T-cell (primary cell): ENCODE results near the gene OR2A42. TPM values are rescaled to one million over a fixed set of nuclear protein-coding genes. Genes with fewer than 3 reads are reported as not detected.
"Not testable (repeated sequence)": the region's sequence is repeated elsewhere in the genome, so short reads cannot be mapped to it uniquely, and the experiment has no call there.

Experiments
- ATAC-seq, 4 experiments: fragments of 200-7000 bp in 3 of 4; fragments of 150-1000 bp in 1 of 4; cut with Tn5 transposase; replicated peaks in 1 of 4; 1 replicate in 3 of 4; 2 replicates in 1 of 4; pipeline ENCODE4 v1.10.0; 2021; ENCODE audit warnings: moderate library complexity in 3 of 4, mild to moderate bottlenecking in 2 of 4, moderate number of reproducible peaks in 1 of 4
- CTCF ChIA-PET, 2 donors: fragments of 300-600 bp; sonication (Branson Sonifier 250); formaldehyde crosslinking; loops; one replicate each; lab custom pipeline; 2022; ENCODE audit warnings: antibody characterized with exemption in 2 of 2; lab: Charles Lee
- POLR2A ChIA-PET, 2 donors: fragments of 300-600 bp; sonication (Branson Sonifier 250); formaldehyde crosslinking; loops; one replicate each; lab custom pipeline; 2022; ENCODE audit warnings: antibody characterized with exemption in 2 of 2; lab: Charles Lee
- DNase-seq, 35 experiments: peaks; one replicate each; pipeline versions ENCODE4 v3.0.0 to v3.0.0-alpha.2; 2013 to 2023
- H3K27ac ChIP-seq: one replicate; pipeline ENCODE4 v1.5.1; 2013; ENCODE audit warnings: low read length
- H3K27me3 ChIP-seq, 2 experiments: replicated peaks in 1 of 2; 1 replicate in 1 of 2; 2 replicates in 1 of 2; pipeline versions ENCODE4 v1.6.1 to v1.7.0; 2013; ENCODE audit warnings: low read length in 1 of 2, mixed read lengths in 1 of 2; ENCODE audit not compliant: control insufficient read depth in 2 of 2, insufficient read depth in 2 of 2; ENCODE audit errors: extremely low read depth in 1 of 2
- H3K36me3 ChIP-seq, 2 donors: 1 replicate in 1 of 2; 2 replicates in 1 of 2; pipeline versions ENCODE4 v1.6.1 to v1.7.0; 2013; ENCODE audit warnings: low read length in 1 of 2; ENCODE audit not compliant: control insufficient read depth in 2 of 2, insufficient read depth in 1 of 2; ENCODE audit errors: extremely low read depth in 1 of 2
- H3K4me1 ChIP-seq, 2 experiments: 1 replicate in 1 of 2; 2 replicates in 1 of 2; pipeline versions ENCODE4 v1.6.1 to v1.7.0; 2013; ENCODE audit warnings: low read length in 2 of 2, mixed read lengths in 1 of 2; ENCODE audit not compliant: insufficient read depth in 2 of 2, control insufficient read depth in 1 of 2; ENCODE audit errors: extremely low read depth in 1 of 2
- H3K4me3 ChIP-seq, 2 donors: 1 replicate in 1 of 2; 2 replicates in 1 of 2; pipeline versions ENCODE4 v1.5.1 to v1.7.0; 2013; ENCODE audit warnings: mild to moderate bottlenecking in 2 of 2, low read length in 1 of 2, moderate library complexity in 1 of 2; ENCODE audit not compliant: control insufficient read depth in 1 of 2; ENCODE audit errors: extremely low read depth in 1 of 2
- H3K9me3 ChIP-seq: 2 replicates; pipeline ENCODE4 v1.7.0; 2013
- H3K27ac Mint-ChIP-seq, 2 donors: one replicate each; pipeline ENCODE4 v1.8.0; 2020 to 2021; ENCODE audit warnings: mild to moderate bottlenecking in 2 of 2, mixed read lengths in 2 of 2
- H3K27me3 Mint-ChIP-seq, 2 donors: one replicate each; pipeline ENCODE4 v1.8.0; 2021 to 2022; ENCODE audit warnings: mixed read lengths in 2 of 2
- H3K36me3 Mint-ChIP-seq: one replicate; pipeline ENCODE4 v1.8.0; 2021; ENCODE audit warnings: mixed read lengths
- H3K4me1 Mint-ChIP-seq, 3 donors: one replicate each; pipeline ENCODE4 v1.8.0; 2020 to 2022; ENCODE audit warnings: mixed read lengths in 3 of 3, mild to moderate bottlenecking in 1 of 3
- H3K4me3 Mint-ChIP-seq, 3 donors: one replicate each; pipeline ENCODE4 v1.8.0; 2020 to 2022; ENCODE audit warnings: mild to moderate bottlenecking in 3 of 3, mixed read lengths in 3 of 3, moderate library complexity in 3 of 3
- H3K9me3 Mint-ChIP-seq, 3 donors: one replicate each; pipeline ENCODE4 v1.8.0; 2020 to 2022; ENCODE audit warnings: mixed read lengths in 3 of 3
- WGBS: methylation state at CpG from one replicate; pipeline ENCODE4 v1.1.5; 2013; ENCODE audit warnings: missing lambda C conversion rate; ENCODE audit not compliant: insufficient coverage; 5-methylcytosine and 5-hydroxymethylcytosine counted together
- total RNA-seq, 35 experiments: library from RNA in 6 of 35; stranded (reverse) in 6 of 35; fragments of 120-200 nt in 1 of 35; gene quantifications; one replicate each; pipeline versions ENCODE4 v1.2.1 to v1.2.4 and lab custom pipeline; 2013 to 2026

OR2A42 gene
- total RNA-seq, 5 donors from 2014 or later (not counting 1 experiment from before 2014, with no cell fraction given), result 0.09 to 0.13 TPM; not detected in 3

DNA sequence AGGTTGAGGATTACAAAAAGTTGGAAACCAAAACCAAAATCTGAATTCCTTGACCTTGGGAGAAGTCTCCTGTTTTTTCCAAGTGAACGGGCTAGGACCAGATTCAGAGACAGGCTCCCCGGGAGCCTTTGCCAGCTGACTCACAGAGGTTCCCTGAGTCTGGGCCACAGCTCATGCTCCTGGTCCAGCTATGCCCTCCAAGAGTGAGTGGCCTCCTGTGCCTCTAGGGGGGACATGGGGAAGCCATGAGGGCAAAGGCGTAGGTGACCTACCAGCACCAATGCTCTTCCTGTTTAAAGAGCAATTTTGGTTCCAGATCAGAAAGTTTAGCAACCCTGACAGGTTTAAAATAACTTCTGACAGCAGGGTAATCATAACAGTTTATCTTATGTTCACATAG is 10.6 kb downstream of the OR2A42 start:
- WGBS, result no CpG with 5 or more reads among the region's 3 CpGs
- not testable (repeated sequence) for H3K4me1 Mint-ChIP-seq

DNA sequence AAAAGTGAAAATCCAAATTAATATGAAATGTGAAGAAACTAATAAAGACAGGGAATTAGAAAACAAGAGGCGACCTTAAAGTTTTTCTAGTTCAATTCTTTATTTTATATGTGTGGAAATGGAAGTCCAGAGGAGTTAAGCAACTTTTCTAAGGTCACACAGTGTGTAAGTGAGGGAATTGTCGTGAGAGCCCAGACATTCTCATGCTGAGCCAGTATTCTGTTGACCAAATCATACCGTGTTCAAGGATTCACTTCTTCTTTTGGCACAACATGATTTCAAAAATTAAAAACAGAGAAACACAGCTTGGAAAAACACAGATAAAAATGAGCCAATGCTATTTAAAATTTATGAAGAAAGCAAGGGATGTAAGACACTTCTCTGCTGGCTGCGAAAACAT is 12.5 kb downstream of the OR2A42 start:
- H3K27ac ChIP-seq, H3K27me3 ChIP-seq, H3K27me3 Mint-ChIP-seq, H3K27ac Mint-ChIP-seq, H3K9me3 Mint-ChIP-seq, H3K4me3 ChIP-seq, H3K4me1 ChIP-seq, H3K9me3 ChIP-seq, H3K36me3 Mint-ChIP-seq, H3K4me3 Mint-ChIP-seq, ATAC-seq, POLR2A ChIA-PET, CTCF ChIA-PET, H3K4me1 Mint-ChIP-seq, H3K36me3 ChIP-seq, DNase-seq: not testable (repeated sequence)
- WGBS, result no CpG with 5 or more reads among the region's 4 CpGs

More for the DNA sequence above, 10.6 kb downstream of the OR2A42 start:
- H3K27ac Mint-ChIP-seq, H3K9me3 Mint-ChIP-seq, DNase-seq, ATAC-seq, H3K36me3 Mint-ChIP-seq, POLR2A ChIA-PET, CTCF ChIA-PET, H3K4me3 Mint-ChIP-seq, H3K27me3 Mint-ChIP-seq, H3K27me3 ChIP-seq, H3K4me1 ChIP-seq, H3K27ac ChIP-seq, H3K4me3 ChIP-seq, H3K9me3 ChIP-seq, H3K36me3 ChIP-seq: not testable (repeated sequence)

DNA sequence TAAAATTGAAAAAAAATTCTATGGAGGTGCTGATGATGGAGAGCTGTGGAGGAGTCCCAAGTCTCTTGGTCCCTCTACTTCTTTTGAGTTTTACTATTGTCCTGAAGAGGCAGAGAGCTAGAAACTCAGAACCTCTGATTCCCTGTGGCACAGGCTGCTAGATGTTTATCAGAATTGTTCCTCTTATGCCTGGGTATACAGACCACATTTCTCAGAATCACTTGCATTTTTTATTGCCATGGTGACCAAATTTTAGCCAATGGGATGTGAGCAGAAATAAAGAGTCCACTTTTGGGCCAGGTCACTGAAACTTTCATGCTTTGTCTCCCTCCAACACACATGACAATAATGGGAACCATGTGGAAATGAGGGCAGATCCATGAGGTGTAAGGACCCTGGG is 15.7 kb downstream of the OR2A42 start:
- H3K4me3 Mint-ChIP-seq, H3K9me3 ChIP-seq, H3K36me3 ChIP-seq, ATAC-seq, H3K27me3 Mint-ChIP-seq, POLR2A ChIA-PET, H3K4me1 Mint-ChIP-seq, H3K27ac ChIP-seq, H3K9me3 Mint-ChIP-seq, H3K27ac Mint-ChIP-seq, H3K27me3 ChIP-seq, H3K4me3 ChIP-seq, DNase-seq, H3K36me3 Mint-ChIP-seq, CTCF ChIA-PET, H3K4me1 ChIP-seq: not testable (repeated sequence)

DNA sequence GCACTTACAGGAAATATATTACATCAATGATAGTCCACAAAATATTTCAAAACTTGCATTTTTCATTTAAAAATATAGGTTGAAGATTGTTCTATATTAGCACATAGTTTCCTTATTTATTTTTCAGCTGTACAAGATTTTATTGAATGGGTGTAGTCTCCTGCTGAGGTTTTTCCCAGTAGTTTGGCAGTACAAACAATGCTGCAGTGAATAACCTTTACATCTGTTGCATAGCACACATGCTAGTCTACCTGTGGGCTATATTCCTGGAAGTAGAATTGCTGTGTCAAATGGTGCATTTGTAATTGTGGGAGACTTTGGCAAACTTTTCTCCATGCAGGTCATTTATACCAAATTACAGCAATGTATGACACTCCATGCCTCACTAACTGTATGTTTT is 18.9 kb downstream of the OR2A42 start:
- H3K27me3 Mint-ChIP-seq, result not testable (repeated sequence)

DNA sequence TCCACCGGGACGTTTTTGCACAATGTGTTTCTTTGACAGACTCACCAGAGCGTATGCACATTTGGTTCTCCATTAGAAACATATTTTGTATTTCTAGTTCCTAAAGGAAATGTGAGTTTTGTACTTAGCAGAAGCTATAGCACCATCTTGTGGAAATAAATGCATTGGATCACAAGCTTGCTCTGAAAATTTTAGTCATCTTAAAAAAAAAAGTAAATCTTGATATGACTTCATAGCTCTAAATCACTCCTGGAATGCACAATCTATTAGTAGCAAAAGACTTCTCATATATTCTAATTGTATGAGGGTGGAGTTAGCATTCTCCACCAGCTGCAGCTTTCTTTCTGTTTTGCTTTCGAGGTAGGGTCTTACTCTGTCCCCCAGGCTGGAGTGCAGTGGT is 20.3 kb downstream of the OR2A42 start:
- H3K9me3 ChIP-seq, H3K27ac ChIP-seq, CTCF ChIA-PET, H3K4me1 ChIP-seq, H3K4me1 Mint-ChIP-seq, POLR2A ChIA-PET, H3K36me3 ChIP-seq, H3K27me3 ChIP-seq, DNase-seq, H3K36me3 Mint-ChIP-seq, H3K27ac Mint-ChIP-seq, H3K9me3 Mint-ChIP-seq, H3K4me3 ChIP-seq, H3K4me3 Mint-ChIP-seq, H3K27me3 Mint-ChIP-seq: not testable (repeated sequence)
- peak in 3 of 4 experiments; percentile 26 to 53 (median 36) for ATAC-seq
- WGBS, result no CpG with 5 or more reads among the region's 4 CpGs

More for the DNA sequence above, 18.9 kb downstream of the OR2A42 start:
- H3K4me3 Mint-ChIP-seq, POLR2A ChIA-PET, H3K4me1 Mint-ChIP-seq, H3K27ac ChIP-seq, H3K36me3 ChIP-seq, H3K9me3 ChIP-seq, CTCF ChIA-PET, H3K27me3 ChIP-seq, H3K27ac Mint-ChIP-seq, H3K4me3 ChIP-seq, DNase-seq, ATAC-seq, H3K36me3 Mint-ChIP-seq, H3K9me3 Mint-ChIP-seq, H3K4me1 ChIP-seq: not testable (repeated sequence)

DNA sequence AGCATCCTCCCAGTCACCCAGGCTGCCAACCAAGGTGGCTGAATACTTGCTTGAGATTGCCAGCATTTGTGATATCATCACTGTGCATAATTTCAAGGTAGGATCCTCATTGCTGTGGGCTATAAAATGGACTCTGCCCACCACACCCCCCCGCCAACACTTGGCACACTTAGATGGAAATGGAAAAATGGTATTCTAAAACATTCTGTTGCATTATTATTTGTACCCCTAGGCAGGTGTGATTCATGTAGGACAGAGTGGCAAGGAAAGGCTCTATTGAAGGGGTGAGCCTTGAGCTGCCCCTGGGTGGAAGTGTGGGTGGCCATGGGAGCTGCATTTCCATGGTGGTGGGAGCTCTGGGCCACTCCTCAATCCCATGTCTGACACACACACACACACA is 20.8 kb downstream of the OR2A42 start:
- H3K4me3 ChIP-seq, DNase-seq, H3K36me3 Mint-ChIP-seq, POLR2A ChIA-PET, CTCF ChIA-PET, H3K27me3 Mint-ChIP-seq, H3K9me3 ChIP-seq, H3K4me3 Mint-ChIP-seq, H3K4me1 ChIP-seq, H3K4me1 Mint-ChIP-seq, ATAC-seq, H3K27ac Mint-ChIP-seq, H3K36me3 ChIP-seq, H3K27me3 ChIP-seq, H3K27ac ChIP-seq, H3K9me3 Mint-ChIP-seq: not testable (repeated sequence)
- WGBS, result no CpG with 5 or more reads among the region's 1 CpG

DNA sequence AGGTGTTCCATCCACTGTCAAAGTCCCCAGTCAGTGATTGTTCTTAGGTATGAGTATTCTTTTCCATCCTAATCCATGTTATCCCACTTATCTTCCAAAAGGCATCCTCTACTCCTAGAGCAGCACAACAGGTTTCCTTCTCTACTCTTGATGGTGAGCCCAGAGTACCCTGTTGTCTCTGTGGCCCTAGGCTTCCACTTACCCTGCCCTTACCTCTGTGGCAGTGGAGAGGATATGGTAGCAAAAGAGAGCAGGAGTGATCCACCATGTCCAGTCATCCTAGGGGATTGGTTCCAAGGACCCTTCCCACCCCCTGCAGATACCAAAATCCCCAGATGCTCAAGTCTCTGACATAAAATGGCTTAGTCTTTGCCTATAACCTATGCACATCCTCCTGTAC is 22.2 kb downstream of the OR2A42 start:
- H3K4me1 Mint-ChIP-seq, CTCF ChIA-PET, H3K9me3 ChIP-seq, H3K27ac Mint-ChIP-seq, H3K4me1 ChIP-seq, H3K4me3 ChIP-seq, POLR2A ChIA-PET, DNase-seq, H3K36me3 ChIP-seq, H3K36me3 Mint-ChIP-seq, H3K27me3 ChIP-seq, H3K9me3 Mint-ChIP-seq, H3K4me3 Mint-ChIP-seq, H3K27ac ChIP-seq, H3K27me3 Mint-ChIP-seq: not testable (repeated sequence)
- ATAC-seq, result peak in 1 of 4 experiments; percentile 31
